Left lung (tissue), 10 donors: ENCODE results near the gene PLPPR1. TPM values are rescaled to one million over a fixed set of nuclear protein-coding genes. Genes with fewer than 3 reads are reported as not detected.
A peak's percentile ranks its signal among the peaks of the same experiment; 100 is the strongest.

Experiments used
- ATAC-seq: fragments of 200-7000 bp; cut with Tn5 transposase; one replicate; pipeline ENCODE4 v1.9.1; 2020; ENCODE audit warnings: moderate library complexity
- DNase-seq, 4 donors: peaks; one replicate each; pipeline ENCODE4 v3.0.0-alpha.2; 2013 to 2020
- H3K27ac ChIP-seq, 2 donors: fragments of 200-600 bp; sonication (generic) in 1 of 2; one replicate each; pipeline versions ENCODE4 v1.5.0 to v1.8.0; 2020 to 2021
- H3K27me3 ChIP-seq, 2 donors: fragments of 200-600 bp; sonication (generic) in 1 of 2; one replicate each; pipeline versions ENCODE4 v1.5.0 to v1.8.0; 2020 to 2021
- H3K36me3 ChIP-seq, 2 donors: fragments of 200-600 bp; sonication (generic) in 1 of 2; one replicate each; pipeline versions ENCODE4 v1.5.0 to v1.8.0; 2020 to 2021
- H3K4me1 ChIP-seq, 2 donors: fragments of 200-600 bp; one replicate each; pipeline ENCODE4 v1.8.0; 2021
- H3K4me3 ChIP-seq, 2 donors: fragments of 200-600 bp; sonication (generic) in 1 of 2; one replicate each; pipeline versions ENCODE4 v1.5.0 to v1.8.0; 2020 to 2021; ENCODE audit warnings: mild to moderate bottlenecking in 1 of 2
- H3K9me3 ChIP-seq, 2 donors: fragments of 200-600 bp; sonication (generic) in 1 of 2; one replicate each; pipeline versions ENCODE4 v1.5.0 to v1.8.0; 2020 to 2021
- intact Hi-C, 2 donors: fragments of 100-400 bp; cut with DNase I; formaldehyde crosslinking; loops; one replicate each; pipeline versions ENCODE4 v1.11.2 to v1.14.2; 2022
- polyA plus RNA-seq, 6 donors: library from polyadenylated mRNA; unstranded; fragments of 120-200 nt; gene quantifications; one replicate each; pipeline ENCODE4 v1.2.1, GENCODE V29; 2013; ENCODE audit not compliant: insufficient read length in 6 of 6
- total RNA-seq, 2 donors: library from RNA; stranded (reverse); fragmentation: NEBNext Ultra II Directional; extraction: Animal tissue kit (Norgen Biotek cat#: 25700); gene quantifications; one replicate each; pipeline ENCODE4 v1.2.1, GENCODE V29; 2021
- TF ChIP-seq, protein P1 (sequence below), 2 donors: fragments of 200-600 bp; sonication (generic) in 1 of 2; IDR thresholded peaks; one replicate each; pipeline versions ENCODE4 v1.5.0 to v1.8.0; 2021; ENCODE audit warnings: antibody characterized with exemption in 2 of 2
- donor health status: DM: no; HTN: yes; CAD: no.
- donor health status: DM: no; HTN: no; CAD: no.

Gene PLPPR1
- total and polyA plus RNA-seq, 8 donors = 1.6 to 24.5 (median 21.4) TPM

- intact Hi-C loops = no loop called here
- Histone ChIP-seq H3K36me3 (no peaks in the 10 kb centered on the region), H3K27ac (no peak overlapping the region), H3K9me3 (no peaks in the 10 kb centered on the region), H3K4me3 (no peak overlapping the region), H3K4me1 (no peaks in the 10 kb centered on the region), H3K27me3 (no peaks in the 10 kb centered on the region)
- ATAC-seq (no peak), DNase-seq (no peak)
- TF ChIP-seq, protein P1, sequence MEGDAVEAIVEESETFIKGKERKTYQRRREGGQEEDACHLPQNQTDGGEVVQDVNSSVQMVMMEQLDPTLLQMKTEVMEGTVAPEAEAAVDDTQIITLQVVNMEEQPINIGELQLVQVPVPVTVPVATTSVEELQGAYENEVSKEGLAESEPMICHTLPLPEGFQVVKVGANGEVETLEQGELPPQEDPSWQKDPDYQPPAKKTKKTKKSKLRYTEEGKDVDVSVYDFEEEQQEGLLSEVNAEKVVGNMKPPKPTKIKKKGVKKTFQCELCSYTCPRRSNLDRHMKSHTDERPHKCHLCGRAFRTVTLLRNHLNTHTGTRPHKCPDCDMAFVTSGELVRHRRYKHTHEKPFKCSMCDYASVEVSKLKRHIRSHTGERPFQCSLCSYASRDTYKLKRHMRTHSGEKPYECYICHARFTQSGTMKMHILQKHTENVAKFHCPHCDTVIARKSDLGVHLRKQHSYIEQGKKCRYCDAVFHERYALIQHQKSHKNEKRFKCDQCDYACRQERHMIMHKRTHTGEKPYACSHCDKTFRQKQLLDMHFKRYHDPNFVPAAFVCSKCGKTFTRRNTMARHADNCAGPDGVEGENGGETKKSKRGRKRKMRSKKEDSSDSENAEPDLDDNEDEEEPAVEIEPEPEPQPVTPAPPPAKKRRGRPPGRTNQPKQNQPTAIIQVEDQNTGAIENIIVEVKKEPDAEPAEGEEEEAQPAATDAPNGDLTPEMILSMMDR (IDR thresholded peaks at IDR 0.05) = no peak
Observed at GRCh38 chr9:101365181-101365580, 336.7 kb downstream of the PLPPR1 start.

DNA sequence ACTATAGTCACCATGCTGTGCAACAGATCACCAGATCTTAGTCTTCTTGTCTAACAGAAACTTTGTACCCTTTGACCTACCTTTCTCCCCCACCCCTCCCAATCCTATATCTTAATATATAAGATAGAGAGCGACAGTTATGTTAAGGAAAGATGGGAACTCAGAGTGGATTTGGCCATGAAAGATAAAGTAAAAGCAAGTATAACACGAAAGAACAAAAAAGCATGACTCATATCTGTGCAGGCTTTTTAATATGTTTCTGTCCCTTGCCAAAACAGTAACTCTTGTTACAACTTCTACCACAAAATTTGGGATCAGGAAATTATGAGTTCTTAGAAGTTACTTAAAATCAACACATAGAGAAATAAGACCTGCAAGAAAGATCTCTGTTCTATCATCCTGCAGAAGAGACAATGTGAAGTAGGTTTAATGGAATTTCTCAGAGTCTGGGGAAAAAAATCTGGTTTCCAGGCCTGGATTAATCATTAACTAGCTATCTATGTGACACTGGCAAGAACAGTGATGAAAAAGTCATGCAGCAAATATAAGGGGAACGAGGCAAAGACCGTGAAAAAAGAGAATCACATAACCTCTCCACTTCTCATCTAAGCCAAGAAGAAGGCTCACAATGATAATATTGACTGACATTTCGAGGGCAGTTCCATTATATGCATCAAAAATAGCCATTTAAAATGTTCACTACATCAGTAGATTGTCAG is 337.7 kb downstream of the PLPPR1 start:
- H3K36me3 ChIP-seq = no peaks in the 10 kb centered on the region
- H3K27ac ChIP-seq = no peak overlapping the region
- no peaks in the 10 kb centered on the region for H3K9me3 ChIP-seq
- H3K4me1 ChIP-seq = no peaks in the 10 kb centered on the region
- DNase-seq (no peak), ATAC-seq (no peak)
- TF ChIP-seq, protein P1 (IDR thresholded peaks at IDR 0.05) = no peak
- intact Hi-C loops = no loop called here
- H3K27me3 ChIP-seq = no peaks in the 10 kb centered on the region
- no peak overlapping the region for H3K4me3 ChIP-seq

- intact Hi-C loops = no loop called here
- ATAC-seq (no peak), DNase-seq (no peak)
- no peaks in the 10 kb centered on the region for H3K36me3 ChIP-seq
- H3K4me1 ChIP-seq = no peaks in the 10 kb centered on the region
- no peak overlapping the region for H3K27ac ChIP-seq
- H3K9me3 ChIP-seq = no peaks in the 10 kb centered on the region
- no peaks in the 10 kb centered on the region for H3K27me3 ChIP-seq
- TF ChIP-seq, protein P1 (IDR thresholded peaks at IDR 0.05) = no peak
- no peak overlapping the region for H3K4me3 ChIP-seq
Observed at GRCh38 chr9:101367323-101367722, 338.8 kb downstream of the PLPPR1 start.

GRCh38 chr9:101369286-101369685 is 340.8 kb downstream of the PLPPR1 start:
- Histone ChIP-seq H3K36me3 (no peaks in the 10 kb centered on the region), H3K4me3 (no peak overlapping the region), H3K27ac (no peak overlapping the region), H3K4me1 (no peaks in the 10 kb centered on the region), H3K9me3 (no peaks in the 10 kb centered on the region), H3K27me3 (no peaks in the 10 kb centered on the region)
- ATAC-seq = peak; percentile 57
- DNase-seq = no peak
- TF ChIP-seq, protein P1 (IDR thresholded peaks at IDR 0.05) = no peak
- intact Hi-C loops = no loop called here

DNA sequence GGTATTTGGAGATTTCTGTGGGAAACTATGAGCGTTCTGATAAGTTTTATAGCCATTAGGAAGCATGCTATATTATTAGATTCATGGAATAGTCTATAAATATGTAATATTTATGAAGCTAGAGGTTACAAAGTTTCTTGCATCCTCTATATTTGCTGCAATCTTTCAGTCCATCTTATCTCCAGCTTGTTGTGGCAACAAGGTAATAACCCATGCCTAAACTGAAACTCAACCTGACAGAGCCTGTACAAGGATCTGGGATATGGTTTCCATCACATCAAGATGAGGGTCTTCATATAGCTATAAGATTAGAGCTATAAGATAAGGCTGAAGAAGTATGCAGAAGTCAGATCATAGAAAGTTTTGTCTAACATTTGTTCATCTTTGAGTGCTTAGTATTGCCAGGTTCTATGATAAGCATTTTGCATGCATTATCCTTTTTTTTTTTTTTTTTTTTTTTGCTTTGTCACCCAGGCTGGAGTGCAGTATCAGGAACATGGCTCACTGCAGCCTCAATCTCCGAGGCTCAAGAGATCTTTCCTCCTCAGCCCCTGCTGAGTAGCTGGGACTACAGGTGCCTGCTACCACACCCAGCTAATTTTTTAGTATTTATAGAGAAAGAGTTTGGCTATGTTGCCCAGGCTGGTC is 341.5 kb downstream of the PLPPR1 start:
- no peaks in the 10 kb centered on the region for H3K9me3 ChIP-seq
- H3K27me3 ChIP-seq = no peaks in the 10 kb centered on the region
- no peak overlapping the region for H3K27ac ChIP-seq
- ATAC-seq = no peak
- H3K4me3 ChIP-seq = no peak overlapping the region
- H3K36me3 ChIP-seq = no peaks in the 10 kb centered on the region
- DNase-seq = no peak
- intact Hi-C loops = no loop called here
- TF ChIP-seq, protein P1 (IDR thresholded peaks at IDR 0.05) = no peak
- no peaks in the 10 kb centered on the region for H3K4me1 ChIP-seq
